HCT116 (cell line): ENCODE measurements around the gene TPI1. TPM values are rescaled to one million over a fixed set of nuclear protein-coding genes. Genes with fewer than 3 reads are reported as not detected.

Experiments
- ATAC-seq: fragments of 200-7000 bp; cut with Tn5 transposase; 2 replicates; pipeline ENCODE4 v1.9.1; 2020; ENCODE audit warnings: mild to moderate bottlenecking, moderate library complexity
- BruUV-seq: library from RNA; stranded (reverse); fragments of 400-500 nt; replicated peaks from 2 replicates; lab custom pipeline; 2021; lab: Mats Ljungman, UMichigan
- CTCF ChIA-PET: fragments of 300-600 bp; sonication (Branson Sonifier 250); formaldehyde crosslinking; loops from one replicate; lab custom pipeline; 2021; ENCODE audit warnings: antibody characterized with exemption; lab: Charles Lee
- POLR2A ChIA-PET: fragments of 300-600, 350-600 bp; sonication (Branson Sonifier 250); formaldehyde crosslinking; loops from one replicate; lab custom pipeline; 2021; ENCODE audit warnings: antibody characterized with exemption; lab: Charles Lee
- RAD21 ChIA-PET, 2 experiments: fragments of 300-600 bp; sonication (Branson Sonifier 250); formaldehyde crosslinking; loops; one replicate each; lab custom pipeline; 2023; ENCODE audit warnings: low total read pairs in 2 of 2; ENCODE audit not compliant: uncharacterized antibody in 2 of 2, unreplicated experiment in 2 of 2, low non-redundant PET in 1 of 2; lab: Charles Lee
- DNase-seq: peaks from one replicate; pipeline ENCODE4 v3.0.0-alpha.2; 2010; ENCODE audit warnings: low read depth, low spot score
- H2AFZ ChIP-seq: fragments of 200-600 bp; shearing (Covaris generic), sonication (generic); 2 replicates; pipeline ENCODE4 v1.6.1; 2017; ENCODE audit warnings: low read depth, mixed run types, mixed read lengths, antibody characterized with exemption, low read length; ENCODE audit not compliant: poor library complexity, severe bottlenecking
- H3K27ac ChIP-seq: 2 replicates; pipeline ENCODE4 v1.5.1; 2012; ENCODE audit warnings: low read depth, low read length
- H3K27me3 ChIP-seq: fragments of 200-600 bp; sonication (generic); 2 replicates; pipeline ENCODE4 v1.6.1; 2016; ENCODE audit warnings: mixed run types, low read length, mixed read lengths; ENCODE audit not compliant: insufficient read depth
- H3K36me3 ChIP-seq, 2 experiments: fragments of 200-500 bp in 1 of 2; fragments of 200-600 bp in 1 of 2; sonication (Bioruptor generic) in 1 of 2; sonication (generic) in 1 of 2; 2 replicates each; pipeline versions ENCODE4 v1.5.1 to v1.6.1; 2014 to 2016; ENCODE audit warnings: low read length in 2 of 2, inconsistent platforms in 1 of 2, mixed read lengths in 1 of 2, mixed run types in 1 of 2; ENCODE audit not compliant: insufficient read depth in 2 of 2, control insufficient read depth in 1 of 2
- H3K4me1 ChIP-seq, 2 experiments: fragments of 200-600 bp in 1 of 2; sonication (generic) in 1 of 2; 2 replicates each; pipeline versions ENCODE4 v1.5.1 to v1.6.1; 2012 to 2017; ENCODE audit warnings: low read length in 2 of 2, inconsistent platforms in 1 of 2, mild to moderate bottlenecking in 1 of 2, mixed read lengths in 1 of 2, mixed run types in 1 of 2, moderate library complexity in 1 of 2; ENCODE audit not compliant: insufficient read depth in 2 of 2, control insufficient read depth in 1 of 2
- H3K4me2 ChIP-seq: fragments of 200-600 bp; sonication (generic); 2 replicates; pipeline ENCODE4 v1.6.1; 2017; ENCODE audit warnings: mixed run types, low read length, mixed read lengths
- H3K4me3 ChIP-seq, 2 experiments: fragments of 200-600 bp in 1 of 2; sonication (generic) in 1 of 2; replicated peaks in 1 of 2; 2 replicates each; pipeline ENCODE4 v1.5.1; 2011 to 2016; ENCODE audit warnings: low read length in 2 of 2, control low read depth in 1 of 2, low read depth in 1 of 2, mild to moderate bottlenecking in 1 of 2, mixed read lengths in 1 of 2, mixed run types in 1 of 2
- H3K79me2 ChIP-seq: fragments of 200-600 bp; sonication (generic); 2 replicates; pipeline ENCODE4 v1.6.1; 2017; ENCODE audit warnings: mild to moderate bottlenecking, mixed run types, low read length, moderate library complexity, mixed read lengths; ENCODE audit not compliant: insufficient read depth
- H3K9ac ChIP-seq: fragments of 200-600 bp; sonication (generic); 2 replicates; pipeline ENCODE4 v1.6.1; 2016; ENCODE audit warnings: low read length, mixed read lengths
- H3K9me2 ChIP-seq: fragments of 200-600 bp; sonication (generic), shearing (Covaris generic); 2 replicates; pipeline ENCODE4 v1.6.1; 2017; ENCODE audit warnings: mixed run types, mild to moderate bottlenecking, moderate library complexity; ENCODE audit not compliant: insufficient read depth
- H3K9me3 ChIP-seq, 2 experiments: fragments of 200-500 bp in 1 of 2; fragments of 200-600 bp in 1 of 2; sonication (Bioruptor generic) in 1 of 2; sonication (generic) in 1 of 2; 2 replicates each; pipeline ENCODE4 v1.6.1; 2014 to 2017; ENCODE audit warnings: low read length in 2 of 2, mixed read lengths in 2 of 2, inconsistent platforms in 1 of 2, low read depth in 1 of 2, mild to moderate bottlenecking in 1 of 2, mixed run types in 1 of 2, moderate library complexity in 1 of 2; ENCODE audit not compliant: control insufficient read depth in 1 of 2, insufficient read depth in 1 of 2
- H4K20me1 ChIP-seq: fragments of 200-600 bp; sonication (generic), shearing (Covaris generic); 2 replicates; pipeline ENCODE4 v1.6.1; 2017; ENCODE audit warnings: mixed run types, mild to moderate bottlenecking, moderate library complexity; ENCODE audit not compliant: insufficient read depth
- ATF3 ChIP-seq: IDR thresholded peaks from 2 replicates; pipeline ENCODE4 v1.6.1; 2012
- CBX3 ChIP-seq: IDR thresholded peaks from 2 replicates; pipeline ENCODE4 v1.6.1; 2012; ENCODE audit warnings: low read depth
- CEBPB ChIP-seq: IDR thresholded peaks from 2 replicates; pipeline ENCODE4 v1.6.1; 2012; ENCODE audit warnings: low read depth
- CTCF ChIP-seq, 3 experiments: fragments of 200-600 bp in 1 of 3; sonication (generic) in 1 of 3; IDR thresholded peaks in 2 of 3; conservative IDR thresholded peaks in 1 of 3; 2 replicates each; pipeline ENCODE4 v1.5.1; 2012 to 2017; ENCODE audit warnings: low read depth in 2 of 3, low read length in 2 of 3, antibody characterized with exemption in 1 of 3, borderline replicate concordance in 1 of 3, control low read depth in 1 of 3, mild to moderate bottlenecking in 1 of 3, mixed read lengths in 1 of 3, mixed run types in 1 of 3, moderate library complexity in 1 of 3; ENCODE audit not compliant: insufficient read depth in 1 of 3
- EGR1 ChIP-seq: IDR thresholded peaks from 2 replicates; pipeline ENCODE4 v1.6.1; 2012; ENCODE audit warnings: low read depth
- EZH2phosphoT487 ChIP-seq: fragments of 200-600 bp; IDR thresholded peaks from 2 replicates; pipeline ENCODE4 v1.6.1; 2018; ENCODE audit warnings: antibody characterized with exemption, borderline replicate concordance
- FOSL1 ChIP-seq: IDR thresholded peaks from 2 replicates; pipeline ENCODE4 v1.6.1; 2012; ENCODE audit warnings: low read depth
- MAX ChIP-seq: IDR thresholded peaks from 2 replicates; pipeline ENCODE4 v1.6.1; 2012
- POLR2AphosphoS5 ChIP-seq: IDR thresholded peaks from 2 replicates; pipeline ENCODE4 v1.6.1; 2011; ENCODE audit warnings: mild to moderate bottlenecking, low read depth, low read length, moderate library complexity
- REST ChIP-seq: IDR thresholded peaks from 2 replicates; pipeline ENCODE4 v1.6.1; 2012; ENCODE audit warnings: low read depth
- SIN3A ChIP-seq: IDR thresholded peaks from 2 replicates; pipeline ENCODE4 v1.6.1; 2012; ENCODE audit warnings: low read depth
- SP1 ChIP-seq: IDR thresholded peaks from 2 replicates; pipeline ENCODE4 v1.6.1; 2012; ENCODE audit warnings: low read depth
- SRF ChIP-seq: IDR thresholded peaks from 2 replicates; pipeline ENCODE4 v1.6.1; 2012; ENCODE audit warnings: low read depth
- TCF7L2 ChIP-seq: IDR thresholded peaks from 2 replicates; pipeline ENCODE4 v1.7.0; 2011; ENCODE audit warnings: borderline replicate concordance, inconsistent platforms; ENCODE audit not compliant: insufficient read depth, insufficient read length; ENCODE audit errors: extremely low read depth
- YY1 ChIP-seq: IDR thresholded peaks from 2 replicates; pipeline ENCODE4 v1.6.1; 2011; ENCODE audit warnings: low read length, low read depth, moderate library complexity, mild to moderate bottlenecking; ENCODE audit not compliant: insufficient replicate concordance; ENCODE audit errors: extremely low read depth
- ZBTB33 ChIP-seq: IDR thresholded peaks from 2 replicates; pipeline ENCODE4 v1.6.1; 2011; ENCODE audit warnings: mild to moderate bottlenecking, low read length, moderate library complexity; ENCODE audit not compliant: insufficient replicate concordance; ENCODE audit errors: extremely low read depth
- ZFX ChIP-seq: fragments of 450-650 bp; IDR thresholded peaks from 2 replicates; pipeline ENCODE4 v1.6.1; 2017
- ZNF274 ChIP-seq: fragments of 200-500 bp; sonication (Bioruptor generic); IDR thresholded peaks from 2 replicates; pipeline ENCODE4 v1.6.1; 2014; ENCODE audit warnings: mild to moderate bottlenecking, low read depth, low read length, inconsistent platforms
- intact Hi-C: fragments of 100-400 bp; cut with micrococcal nuclease; formaldehyde crosslinking; loops from 2 replicates; pipeline ENCODE4 v1.10.0; 2022
- total RNA-seq: library from RNA; stranded (reverse); gene quantifications from one replicate; pipeline ENCODE4 v1.2.1, GENCODE V29; 2021; ENCODE audit not compliant: unreplicated experiment

The TPI1 gene
- total RNA-seq, 1 experiment from 2014 or later, result 1,068 TPM

GRCh38 chr12:6830286-6830890, 36.9 kb upstream of the TPI1 start:
- H2AFZ ChIP-seq, result no peak overlapping the region
- no peaks in the 10 kb centered on the region for H3K9me2 ChIP-seq
- H3K36me3 ChIP-seq, result peaks cover 8 to 28% of the 10 kb centered on the region in 2 experiments; a peak in 3 of 4 replicates
- no peaks in the 10 kb centered on the region for H3K27me3 ChIP-seq
- no peak for ATAC-seq
- H3K4me2 ChIP-seq, result peak overlapping the region; percentile 87
- H3K79me2 ChIP-seq, result peaks cover 31% of the 10 kb centered on the region
- peak overlapping the region; percentile 99; the same call in 1 of the 2 replicates for H3K9ac ChIP-seq
- ChIA-PET POLR2A (interaction anchor here (1.5 to 3.6 kb wide), 4 partner anchors 10 to 106 kb away, joined by 3 to 12 read pairs (median 7); partner anchors contain the start of genes CDCA3, GNB3 and USP5), RAD21 (no interaction called here), CTCF (interaction anchor here (1.8 to 2.7 kb wide), 3 partner anchors 21 to 77 kb away, joined by 5 to 8 read pairs (median 8); partner anchors contain the start of genes CDCA3, MLF2, PTMS and USP5)
- no peaks in the 10 kb centered on the region for H3K9me3 ChIP-seq
- peaks cover 12 to 35% of the 10 kb centered on the region in 2 experiments for H3K4me1 ChIP-seq
- no peaks in the 10 kb centered on the region for H4K20me1 ChIP-seq
- intact Hi-C loops, result no loop called here
- DNase-seq, result no peak
- peak overlapping the region in 1 of 2 experiments; percentile 79; a peak in 2 of 4 replicates for H3K4me3 ChIP-seq
- no peak for TF ChIP-seq MAX
- TF ChIP-seq TCF7L2, result no peak
- no peak for TF ChIP-seq ZBTB33
- TF ChIP-seq YY1, result no peak
- TF ChIP-seq EGR1, result no peak
- no peak for TF ChIP-seq ZFX
- no peak for TF ChIP-seq REST
- TF ChIP-seq SP1, result no peak
- TF ChIP-seq ATF3, result no peak
- no peak for TF ChIP-seq POLR2AphosphoS5
- TF ChIP-seq CBX3, result no peak
- no peak for TF ChIP-seq SRF
- no peak for TF ChIP-seq CTCF (IDR thresholded peaks at IDR 0.05 in 2 of 3, conservative IDR thresholded peaks at IDR 0.05 in 1 of 3; ENCODE audit: borderline replicate concordance in 1 of 3, insufficient read depth in 1 of 3, low read depth in 2 of 3, low read length in 2 of 3)
- no peak for TF ChIP-seq ZNF274
- no peak for TF ChIP-seq CEBPB
- no peak for TF ChIP-seq EZH2phosphoT487
- TF ChIP-seq FOSL1, result no peak
- no peak for TF ChIP-seq SIN3A
- BruUV-seq, result no TSS peak
- peak overlapping the region; percentile 88 for H3K27ac ChIP-seq
